Neural cell (in vitro differentiated cells): Measurements from ENCODE around the gene NXF1. TPM values are rescaled to one million over a fixed set of nuclear protein-coding genes. Genes with fewer than 3 reads are reported as not detected.

Experiments
- H2AFZ ChIP-seq: fragments of 200-600, 300-800 bp; sonication (generic), shearing (Covaris generic); 2 replicates; pipeline ENCODE4 v1.6.0; 2014; ENCODE audit warnings: low read depth, mild to moderate bottlenecking, antibody characterized with exemption, low read length, moderate library complexity
- H3F3A ChIP-seq: fragments of 200-600 bp; shearing (Covaris generic); 2 replicates; pipeline ENCODE4 v1.6.1; 2016; ENCODE audit warnings: mild to moderate bottlenecking, moderate library complexity, mixed read lengths, antibody characterized with exemption, low read length; ENCODE audit not compliant: insufficient read depth, poor library complexity, severe bottlenecking
- H3K27ac ChIP-seq: fragments of 200-600, 300-800 bp; sonication (generic), shearing (Covaris generic); 2 replicates; pipeline ENCODE4 v1.5.1; 2014; ENCODE audit warnings: mild to moderate bottlenecking, low read length, moderate library complexity
- H3K27me3 ChIP-seq: fragments of 300-800, 200-600 bp; sonication (generic), shearing (Covaris generic); 2 replicates; pipeline ENCODE4 v1.6.0; 2014; ENCODE audit warnings: mild to moderate bottlenecking, low read depth, low read length, moderate library complexity; ENCODE audit not compliant: insufficient read depth
- H3K36me3 ChIP-seq: fragments of 300-800, 200-600 bp; sonication (generic), shearing (Covaris generic); 2 replicates; pipeline ENCODE4 v1.5.1; 2014; ENCODE audit warnings: mild to moderate bottlenecking, antibody characterized with exemption, low read length, moderate library complexity; ENCODE audit not compliant: insufficient read depth
- H3K4me2 ChIP-seq: fragments of 300-800, 200-600 bp; sonication (generic), shearing (Covaris generic); 2 replicates; pipeline ENCODE4 v1.6.0; 2014; ENCODE audit warnings: mild to moderate bottlenecking, low read length
- H3K4me3 ChIP-seq: fragments of 300-800, 200-600 bp; sonication (generic), shearing (Covaris generic); 2 replicates; pipeline ENCODE4 v1.5.1; 2014; ENCODE audit warnings: mild to moderate bottlenecking, low read length, moderate library complexity
- H3K79me2 ChIP-seq: fragments of 200-600 bp; shearing (Covaris generic); replicated peaks from 2 replicates; pipeline ENCODE4 v1.6.0; 2014; ENCODE audit warnings: mild to moderate bottlenecking, low read length, moderate library complexity; ENCODE audit not compliant: insufficient read depth
- H3K9ac ChIP-seq: fragments of 300-800, 200-600 bp; sonication (generic), shearing (Covaris generic); 2 replicates; pipeline ENCODE4 v1.6.1; 2016; ENCODE audit warnings: mild to moderate bottlenecking, low read length, mixed read lengths
- H3K9me2 ChIP-seq: fragments of 200-600 bp; shearing (Covaris generic); 2 replicates; pipeline ENCODE4 v1.6.1; 2016; ENCODE audit warnings: mild to moderate bottlenecking, low read length, mixed read lengths; ENCODE audit not compliant: insufficient read depth
- H3K9me3 ChIP-seq: fragments of 200-600, 300-800 bp; sonication (generic), shearing (Covaris generic); 2 replicates; pipeline ENCODE4 v1.6.1; 2016; ENCODE audit warnings: mild to moderate bottlenecking, mixed run types, low read length, moderate library complexity, mixed read lengths
- H4K20me1 ChIP-seq: fragments of 200-600 bp; shearing (Covaris generic); 2 replicates; pipeline ENCODE4 v1.6.1; 2016; ENCODE audit warnings: mild to moderate bottlenecking, mixed run types; ENCODE audit not compliant: insufficient read depth
- CTCF ChIP-seq: fragments of 450-650 bp; IDR thresholded peaks from 2 replicates; pipeline ENCODE4 v1.5.1; 2014; ENCODE audit warnings: antibody characterized with exemption, mild to moderate bottlenecking, moderate library complexity; ENCODE audit not compliant: poor library complexity, severe bottlenecking
- EP300 ChIP-seq: fragments of 450-650 bp; conservative IDR thresholded peaks from 2 replicates; pipeline ENCODE4 v1.6.1; 2014; ENCODE audit warnings: antibody characterized with exemption, mild to moderate bottlenecking, moderate library complexity; ENCODE audit not compliant: poor library complexity, severe bottlenecking
- EZH2 ChIP-seq: fragments of 200-600, 300-800 bp; shearing (Covaris generic), sonication (generic); IDR thresholded peaks from 2 replicates; pipeline ENCODE4 v1.6.1; 2014; ENCODE audit warnings: antibody characterized with exemption, low read length, borderline replicate concordance, mild to moderate bottlenecking; ENCODE audit not compliant: insufficient read depth, poor library complexity, severe bottlenecking
- MXI1 ChIP-seq: fragments of 450-650 bp; conservative IDR thresholded peaks from 2 replicates; pipeline ENCODE4 v1.6.1; 2014; ENCODE audit warnings: antibody characterized with exemption, mild to moderate bottlenecking; ENCODE audit not compliant: poor library complexity, severe bottlenecking
- POLR2AphosphoS5 ChIP-seq: IDR thresholded peaks from 2 replicates; pipeline ENCODE4 v1.6.1; 2012
- RAD21 ChIP-seq: fragments of 450-650 bp; conservative IDR thresholded peaks from 2 replicates; pipeline ENCODE4 v1.6.1; 2014; ENCODE audit warnings: antibody characterized with exemption, mild to moderate bottlenecking, moderate library complexity
- REST ChIP-seq: IDR thresholded peaks from 2 replicates; pipeline ENCODE4 v1.6.1; 2012; ENCODE audit warnings: borderline replicate concordance
- SMC3 ChIP-seq: fragments of 450-650 bp; conservative IDR thresholded peaks from 2 replicates; pipeline ENCODE4 v1.6.1; 2014; ENCODE audit warnings: antibody characterized with exemption, mild to moderate bottlenecking, moderate library complexity; ENCODE audit not compliant: poor library complexity
- TAF1 ChIP-seq: IDR thresholded peaks from 2 replicates; pipeline ENCODE4 v1.6.1; 2012; ENCODE audit warnings: low read depth
- polyA plus RNA-seq: library from polyadenylated mRNA; depleted of rRNA; stranded (reverse); fragments of >200 nt; gene quantifications from 2 replicates; pipeline ENCODE4 v1.2.3, GENCODE V29; 2014

NXF1 gene
- polyA plus RNA-seq, 1 donor from 2014 or later: 26.0 TPM

GRCh38 chr11:62846177-62846576, 40.9 kb upstream of the NXF1 start:
- no peak for TF ChIP-seq POLR2AphosphoS5
- no peak for TF ChIP-seq RAD21
- no peak for TF ChIP-seq CTCF
- no peak for TF ChIP-seq EP300
- TF ChIP-seq REST: no peak
- TF ChIP-seq TAF1: no peak
- no peak for TF ChIP-seq MXI1
- no peak for TF ChIP-seq EZH2
- no peak for TF ChIP-seq SMC3

GRCh38 chr11:62844154-62844553, 38.9 kb upstream of the NXF1 start:
- H3K27ac ChIP-seq: no peak overlapping the region
- H3K4me3 ChIP-seq: no peak overlapping the region
- H3K79me2 ChIP-seq: no peaks in the 10 kb centered on the region
- H3K4me2 ChIP-seq: no peak overlapping the region
- no peak overlapping the region for H3K9ac ChIP-seq
- no peaks in the 10 kb centered on the region for H3K9me2 ChIP-seq
- no peaks in the 10 kb centered on the region for H4K20me1 ChIP-seq
- H3K9me3 ChIP-seq: no peaks in the 10 kb centered on the region
- peaks cover 9% of the 10 kb centered on the region for H3F3A ChIP-seq
- H2AFZ ChIP-seq: no peak overlapping the region
- H3K27me3 ChIP-seq: no peaks in the 10 kb centered on the region
- no peaks in the 10 kb centered on the region for H3K36me3 ChIP-seq
- TF ChIP-seq POLR2AphosphoS5: no peak
- TF ChIP-seq CTCF: no peak
- no peak for TF ChIP-seq MXI1
- no peak for TF ChIP-seq SMC3
- no peak for TF ChIP-seq TAF1
- no peak for TF ChIP-seq EP300
- TF ChIP-seq REST: no peak
- no peak for TF ChIP-seq EZH2
- no peak for TF ChIP-seq RAD21

More at GRCh38 chr11:62846177-62846576, 40.9 kb upstream of the NXF1 start:
- Histone ChIP-seq H3K9ac (no peak overlapping the region), H3K4me2 (no peak overlapping the region), H3F3A (peaks cover 6% of the 10 kb centered on the region), H3K9me3 (no peaks in the 10 kb centered on the region), H4K20me1 (no peaks in the 10 kb centered on the region), H3K4me3 (no peak overlapping the region), H3K27me3 (no peaks in the 10 kb centered on the region), H2AFZ (no peak overlapping the region), H3K27ac (no peak overlapping the region), H3K9me2 (no peaks in the 10 kb centered on the region), H3K79me2 (no peaks in the 10 kb centered on the region), H3K36me3 (no peaks in the 10 kb centered on the region)
